GM18526 (cell line): ENCODE results near the gene S100A4.

Experiments used
- POLR2A ChIP-seq: IDR thresholded peaks from 3 replicates; pipeline ENCODE4 v1.6.1; 2011; ENCODE audit not compliant: insufficient read length; ENCODE audit errors: extremely low read depth

S100A4 gene

GRCh38 chr1:153531638-153532037 is 14.0 kb downstream of the S100A4 start:
- no peak for TF ChIP-seq POLR2A

DNA sequence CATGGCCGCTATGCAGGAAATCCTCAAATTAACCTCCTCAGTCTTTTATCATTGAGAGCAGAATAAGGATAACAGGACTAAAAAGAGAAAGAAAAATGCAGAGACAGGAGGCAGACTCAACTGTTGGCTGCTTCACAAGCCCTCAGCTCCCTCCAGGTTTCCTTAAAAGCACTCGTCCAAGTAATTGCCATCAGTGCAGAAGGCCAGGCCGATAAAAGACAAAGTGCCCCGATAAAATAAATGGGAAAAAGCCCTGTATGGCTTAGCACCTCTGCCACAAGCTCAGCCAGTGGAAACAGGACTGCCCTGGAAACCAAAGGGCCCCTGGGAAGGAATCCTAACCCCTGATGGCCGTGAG is 17.9 kb downstream of the S100A4 start:
- TF ChIP-seq POLR2A = no peak

DNA sequence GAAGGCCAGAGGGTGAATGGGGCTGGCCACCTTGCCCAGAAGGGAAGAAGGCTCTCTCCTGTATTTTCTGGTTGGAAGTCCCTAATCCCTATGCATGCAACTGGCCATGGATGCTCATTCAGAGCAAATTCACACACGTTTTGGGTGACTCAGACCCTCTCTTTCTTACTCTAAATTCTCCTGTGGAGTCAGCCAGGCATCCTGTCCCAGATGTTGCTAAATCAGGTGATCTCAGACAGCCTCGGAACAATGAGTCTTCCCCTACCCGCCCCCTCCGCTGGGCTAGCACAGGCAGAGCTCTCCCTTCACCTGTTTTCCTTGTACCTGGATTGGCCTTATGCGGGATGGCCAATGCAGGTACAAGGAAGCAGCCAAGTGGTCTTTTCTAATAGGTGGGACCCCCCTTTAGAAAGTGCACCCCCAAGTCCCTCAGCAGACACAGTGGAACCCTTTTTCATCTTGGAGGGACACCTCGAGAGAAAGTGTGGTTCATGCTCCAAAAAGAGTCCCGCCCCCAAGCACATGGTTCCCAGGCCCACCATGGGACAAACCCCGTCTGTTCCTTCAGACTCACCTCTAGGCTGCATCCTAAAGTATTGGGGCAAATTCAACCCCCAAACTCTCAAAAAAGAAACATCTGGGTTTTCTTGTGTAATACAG is 18.5 kb downstream of the S100A4 start:
- TF ChIP-seq POLR2A = no peak

GRCh38 chr1:153526132-153526543 is 19.5 kb downstream of the S100A4 start:
- no peak for TF ChIP-seq POLR2A

GRCh38 chr1:153525088-153525728 is 20.4 kb downstream of the S100A4 start:
- no peak for TF ChIP-seq POLR2A

DNA sequence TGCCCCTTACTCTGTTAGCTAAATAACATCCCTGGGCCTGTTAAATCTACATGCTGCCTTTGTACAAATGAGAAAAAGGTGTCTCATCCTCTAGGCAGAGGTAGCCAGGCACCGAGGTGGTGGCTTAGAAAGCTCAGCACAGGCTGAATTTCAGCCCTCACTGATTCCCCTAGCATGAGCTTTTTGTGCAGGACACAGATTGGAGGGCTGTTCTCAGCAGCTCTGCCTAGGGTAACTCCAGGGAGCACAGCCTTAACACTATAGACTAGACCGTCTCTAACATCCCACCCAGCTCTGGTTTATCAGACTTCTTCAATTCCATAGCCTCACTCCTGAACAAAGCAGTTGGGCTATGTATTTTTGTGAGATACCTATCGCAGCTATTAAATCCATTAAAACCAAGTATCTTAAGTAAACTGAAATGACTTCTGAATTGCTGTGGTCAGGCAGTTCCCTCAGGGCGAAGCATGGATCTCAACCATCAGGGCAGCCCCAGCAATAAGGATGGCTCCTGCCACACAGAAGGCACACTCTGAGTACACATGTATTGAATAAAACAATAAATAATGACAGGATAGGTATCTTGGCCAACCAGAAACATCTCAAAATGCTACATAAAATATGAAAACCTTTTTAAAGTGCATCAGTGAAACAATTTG is 24.7 kb downstream of the S100A4 start:
- TF ChIP-seq POLR2A = no peak

DNA sequence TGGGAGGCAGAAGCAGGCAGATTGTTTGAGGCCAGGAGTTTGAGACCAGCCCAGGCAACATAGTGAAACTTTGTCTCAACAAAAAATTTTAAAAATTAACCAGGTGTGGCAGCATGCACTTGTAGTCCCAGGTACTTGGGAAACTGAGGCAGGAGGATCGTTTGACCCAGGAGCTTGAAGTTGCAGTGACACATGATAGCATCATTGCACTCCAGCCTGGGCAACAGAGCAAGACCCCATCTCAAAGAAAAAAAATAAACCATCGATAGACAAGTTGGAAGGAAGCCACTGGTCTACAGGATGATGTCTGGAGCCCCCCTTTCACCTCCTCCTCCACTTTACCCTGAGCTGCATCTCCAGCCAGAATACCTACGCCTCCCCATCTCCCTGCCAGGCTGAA is 26.4 kb downstream of the S100A4 start:
- TF ChIP-seq POLR2A = no peak

DNA sequence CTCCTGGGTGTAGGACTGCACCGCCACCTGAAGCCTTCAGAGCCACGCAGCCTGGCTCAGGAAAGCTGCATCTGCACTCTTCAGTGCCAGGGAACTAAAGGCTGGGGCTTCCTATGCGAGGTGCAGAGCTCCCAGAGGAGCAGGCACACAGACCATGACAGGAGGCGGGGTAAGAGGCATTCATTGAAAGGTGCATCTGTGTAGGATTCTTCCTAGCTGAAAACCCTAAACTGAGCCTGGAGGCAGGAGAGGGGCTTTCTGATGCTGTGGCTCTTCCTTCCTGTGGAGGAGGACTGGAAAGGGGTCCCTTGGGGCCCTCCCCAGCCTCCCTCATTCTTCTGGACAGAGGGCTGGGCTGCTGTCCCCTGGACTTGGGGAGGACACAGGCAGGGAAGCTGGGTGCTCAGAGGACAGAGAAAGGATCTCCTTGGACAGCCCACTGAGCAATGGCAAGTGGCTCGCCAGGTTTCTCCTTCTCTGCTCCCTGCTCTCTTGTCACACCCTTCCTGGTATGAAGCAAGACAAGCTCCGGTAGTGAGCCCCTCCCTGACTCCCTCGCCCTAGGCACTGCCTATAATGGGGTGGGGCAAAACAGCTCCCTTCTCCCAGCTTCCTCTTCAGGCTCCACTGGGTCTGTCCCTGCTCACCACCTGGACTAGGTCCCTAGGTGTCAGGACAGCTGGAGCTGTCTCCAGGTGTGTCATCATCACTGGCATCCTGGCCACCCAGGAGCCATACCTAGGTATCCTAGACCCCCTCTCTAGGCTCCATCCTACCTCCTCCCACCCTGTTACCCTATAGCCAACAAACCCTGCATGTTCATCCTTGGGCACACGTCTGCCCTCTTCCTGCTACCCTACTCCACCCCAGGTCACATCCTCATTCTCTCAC is 29.9 kb downstream of the S100A4 start:
- no peak for TF ChIP-seq POLR2A

GRCh38 chr1:153513666-153514065 is 31.9 kb downstream of the S100A4 start:
- no peak for TF ChIP-seq POLR2A

DNA sequence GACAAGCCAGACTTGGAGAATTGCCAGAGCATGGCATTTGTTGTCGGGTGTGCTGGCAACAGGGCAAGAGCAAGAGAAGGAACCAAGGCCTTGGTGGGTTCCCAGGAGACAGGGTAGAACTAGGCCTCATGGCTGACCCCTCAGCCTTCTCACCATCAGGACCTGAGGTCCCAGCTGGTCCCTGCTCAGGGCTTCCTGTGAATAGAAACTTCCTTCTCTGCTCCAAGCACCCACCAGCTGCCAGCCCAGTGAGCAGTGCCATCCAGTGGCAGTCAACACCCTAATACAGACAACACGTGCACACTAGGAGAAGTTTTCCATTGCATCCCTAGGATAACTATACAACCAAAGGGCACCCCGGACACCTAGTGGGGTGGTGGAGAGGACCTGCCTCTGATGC is 32.6 kb downstream of the S100A4 start:
- no peak for TF ChIP-seq POLR2A

DNA sequence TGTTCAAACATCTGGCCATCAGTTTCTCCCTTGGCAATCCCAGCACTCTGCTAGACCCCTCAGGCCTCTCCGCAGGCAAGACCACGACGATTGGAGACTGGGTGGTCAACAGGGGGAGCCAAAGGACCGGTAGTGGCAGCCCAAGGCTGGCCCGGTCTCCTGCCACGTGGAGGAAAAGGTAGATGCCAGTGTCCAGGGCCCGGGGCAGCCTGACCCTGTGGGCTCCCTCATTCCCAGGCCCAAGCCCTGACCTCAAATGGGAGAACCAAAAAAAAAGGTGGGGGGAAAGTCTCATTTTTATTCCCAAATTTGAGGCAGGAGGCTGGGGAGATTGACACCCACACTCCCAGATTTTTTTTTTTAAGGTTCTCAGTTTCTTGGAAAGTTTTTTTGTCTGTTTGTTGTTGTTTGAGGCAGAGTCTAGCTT is 34.6 kb downstream of the S100A4 start:
- no peak for TF ChIP-seq POLR2A

DNA sequence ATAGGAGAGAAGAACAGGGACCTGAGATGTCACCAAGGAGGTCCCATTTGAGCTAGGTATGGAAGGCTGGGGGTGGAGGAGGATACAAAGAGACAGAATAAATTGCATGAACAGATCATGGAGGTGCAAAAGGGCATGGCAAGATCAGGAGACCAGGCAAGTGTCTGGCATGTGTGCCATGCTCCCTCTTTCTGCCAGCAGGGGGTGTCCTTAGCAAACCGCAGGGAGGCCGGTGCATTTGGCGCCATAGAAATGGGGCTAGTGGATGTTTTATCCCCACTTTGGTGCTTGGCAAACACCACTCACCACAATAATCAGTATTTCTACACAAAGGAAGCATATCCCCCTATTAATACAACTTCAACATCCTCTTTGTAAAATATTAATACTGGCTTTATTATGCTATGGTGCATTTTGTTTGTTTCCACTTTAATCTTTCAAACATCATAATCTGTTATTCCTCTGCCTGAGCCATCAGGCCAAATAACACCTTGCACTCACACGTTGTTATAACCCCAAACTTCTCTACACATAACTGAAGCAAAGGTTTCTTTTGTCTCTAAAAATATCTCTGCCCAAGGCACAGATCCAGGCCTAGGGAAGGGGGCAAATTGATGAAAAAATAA is 35.8 kb downstream of the S100A4 start:
- no peak for TF ChIP-seq POLR2A

GRCh38 chr1:153509036-153509435 is 36.6 kb downstream of the S100A4 start:
- no peak for TF ChIP-seq POLR2A

GRCh38 chr1:153507926-153508583 is 37.6 kb downstream of the S100A4 start:
- TF ChIP-seq POLR2A = no peak
